Common myeloid progenitor, CD34-positive (primary cell): Measurements from ENCODE around the gene BEND7.

Experiments used
- CTCF ChIA-PET: fragments of 350-600 bp; sonication (Branson Sonifier 250); formaldehyde crosslinking; loops from one replicate; lab custom pipeline; 2021; ENCODE audit warnings: antibody characterized with exemption; lab: Charles Lee
- POLR2A ChIA-PET: fragments of 350-600 bp; sonication (Branson Sonifier 250); formaldehyde crosslinking; loops from one replicate; lab custom pipeline; 2021; ENCODE audit warnings: antibody characterized with exemption; lab: Charles Lee
- DNase-seq, 3 donors: peaks; one replicate each; pipeline versions ENCODE4 v3.0.0 to v3.0.0-alpha.2; 2013
- H3K27ac ChIP-seq, 2 experiments: 1 replicate in 1 of 2; 2 replicates in 1 of 2; pipeline ENCODE4 v1.7.0; 2013; ENCODE audit warnings: inconsistent platforms in 2 of 2, low read length in 2 of 2, mild to moderate bottlenecking in 2 of 2, low read depth in 1 of 2, moderate library complexity in 1 of 2; ENCODE audit not compliant: severe bottlenecking in 2 of 2, insufficient read depth in 1 of 2, poor library complexity in 1 of 2
- H3K27me3 ChIP-seq, 5 experiments: replicated peaks in 2 of 5; 1 replicate in 3 of 5; 2 replicates in 2 of 5; pipeline versions ENCODE4 v1.6.1 to v1.7.0; 2013; ENCODE audit warnings: low read length in 4 of 5, mild to moderate bottlenecking in 2 of 5, moderate library complexity in 2 of 5, inconsistent platforms in 1 of 5; ENCODE audit not compliant: insufficient read depth in 5 of 5, control insufficient read depth in 4 of 5
- H3K36me3 ChIP-seq, 4 experiments: 1 replicate in 2 of 4; 2 replicates in 2 of 4; pipeline versions ENCODE4 v1.6.1 to v1.7.0; 2013; ENCODE audit warnings: low read length in 3 of 4, control low read depth in 1 of 4, mild to moderate bottlenecking in 1 of 4; ENCODE audit not compliant: control insufficient read depth in 4 of 4, insufficient read depth in 4 of 4
- H3K4me1 ChIP-seq, 4 experiments: 1 replicate in 3 of 4; 2 replicates in 1 of 4; pipeline versions ENCODE4 v1.6.1 to v1.7.1; 2013; ENCODE audit warnings: low read length in 3 of 4, mild to moderate bottlenecking in 3 of 4, control low read depth in 1 of 4, inconsistent platforms in 1 of 4, moderate library complexity in 1 of 4; ENCODE audit not compliant: control insufficient read depth in 4 of 4, insufficient read depth in 4 of 4; ENCODE audit errors: control extremely low read depth in 1 of 4
- H3K4me3 ChIP-seq, 7 experiments: 1 replicate in 4 of 7; 2 replicates in 3 of 7; pipeline versions ENCODE4 v1.5.1 to v1.7.0; 2013; ENCODE audit warnings: mild to moderate bottlenecking in 7 of 7, low read length in 6 of 7, moderate library complexity in 6 of 7, inconsistent platforms in 2 of 7, low read depth in 2 of 7, control low read depth in 1 of 7; ENCODE audit not compliant: insufficient read depth in 4 of 7, control insufficient read depth in 1 of 7; ENCODE audit errors: extremely low read depth in 1 of 7
- H3K9me3 ChIP-seq, 5 experiments: 1 replicate in 4 of 5; 2 replicates in 1 of 5; pipeline versions ENCODE4 v1.6.1 to v1.7.1; 2013; ENCODE audit warnings: low read length in 4 of 5, mild to moderate bottlenecking in 2 of 5, inconsistent platforms in 1 of 5, low read depth in 1 of 5, moderate library complexity in 1 of 5; ENCODE audit not compliant: control insufficient read depth in 4 of 5, insufficient read depth in 2 of 5; ENCODE audit errors: control extremely low read depth in 1 of 5
- WGBS: methylation state at CpG from one replicate; pipeline ENCODE4 v1.1.5; 2013; ENCODE audit not compliant: insufficient coverage; 5-methylcytosine and 5-hydroxymethylcytosine counted together

Gene BEND7

GRCh38 chr10:13402021-13402420 is 126.8 kb downstream of the BEND7 start:
- 100% methylated on average over 6 of the region's 8 CpGs for WGBS
- no peak overlapping the region for H3K4me3 ChIP-seq
- CTCF ChIA-PET: interaction anchor here (0.7 to 1.2 kb wide), 2 partner anchors 17 to 30 kb away, joined by 3 read pairs; no protein-coding TSS in a partner anchor
- H3K27ac ChIP-seq: no peak overlapping the region
- POLR2A ChIA-PET: no interaction called here
- peaks cover 0 to 4% (median 0%) of the 10 kb centered on the region in 4 experiments for H3K4me1 ChIP-seq
- no peak for DNase-seq
- H3K36me3 ChIP-seq: no peaks in the 10 kb centered on the region
- H3K9me3 ChIP-seq: peaks cover 0 to 1% (median 0%) of the 10 kb centered on the region in 5 experiments
- no peaks in the 10 kb centered on the region for H3K27me3 ChIP-seq

- no peaks in the 10 kb centered on the region for H3K36me3 ChIP-seq
- no peak overlapping the region for H3K27ac ChIP-seq
- ChIA-PET CTCF (interaction anchor here (1.7 kb wide), 1 partner anchor 13 kb away, joined by 3 read pairs; no protein-coding TSS in a partner anchor), POLR2A (no interaction called here)
- no peaks in the 10 kb centered on the region for H3K27me3 ChIP-seq
- 100% methylated on average over 2 of the region's 3 CpGs for WGBS
- no peak overlapping the region for H3K4me3 ChIP-seq
- peaks cover 0 to 2% (median 0%) of the 10 kb centered on the region in 5 experiments for H3K9me3 ChIP-seq
- peaks cover 0 to 4% (median 0%) of the 10 kb centered on the region in 4 experiments for H3K4me1 ChIP-seq
- DNase-seq: no peak
Measured at GRCh38 chr10:13401142-13401541, 127.7 kb downstream of the BEND7 start.

GRCh38 chr10:13400196-13400965 is 128.4 kb downstream of the BEND7 start:
- Histone ChIP-seq H3K4me1 (peaks cover 0 to 4% (median 0%) of the 10 kb centered on the region in 4 experiments), H3K4me3 (no peak overlapping the region), H3K27ac (no peak overlapping the region), H3K36me3 (no peaks in the 10 kb centered on the region), H3K9me3 (peaks cover 0 to 2% (median 0%) of the 10 kb centered on the region in 5 experiments), H3K27me3 (no peaks in the 10 kb centered on the region)
- DNase-seq: no peak
- ChIA-PET POLR2A (no interaction called here), CTCF (interaction anchor here (1.1 to 1.7 kb wide), 2 partner anchors 12 to 40 kb away, joined by 3 read pairs; no protein-coding TSS in a partner anchor)
- WGBS: 80% methylated on average over 5 of the region's 15 CpGs

- CTCF ChIA-PET: interaction anchor here (1.1 to 1.7 kb wide), 2 partner anchors 11 to 41 kb away, joined by 3 read pairs; no protein-coding TSS in a partner anchor
- peaks cover 0 to 3% (median 0%) of the 10 kb centered on the region in 4 experiments for H3K4me1 ChIP-seq
Measured at GRCh38 chr10:13399752-13400151, 129.1 kb downstream of the BEND7 start.

GRCh38 chr10:13399236-13399635 is 129.6 kb downstream of the BEND7 start:
- no peaks in the 10 kb centered on the region for H3K27me3 ChIP-seq
- H3K4me3 ChIP-seq: no peak overlapping the region
- WGBS: 87% methylated on average over 3 of the region's 8 CpGs
- H3K9me3 ChIP-seq: peaks cover 0 to 2% (median 0%) of the 10 kb centered on the region in 5 experiments
- DNase-seq: no peak
- CTCF ChIA-PET: interaction anchor here (1.1 to 1.7 kb wide), 3 partner anchors 11 to 41 kb away, joined by 3 to 4 read pairs (median 3); no protein-coding TSS in a partner anchor
- no peaks in the 10 kb centered on the region for H3K36me3 ChIP-seq
- no peaks in the 10 kb centered on the region for H3K4me1 ChIP-seq
- H3K27ac ChIP-seq: no peak overlapping the region
- POLR2A ChIA-PET: no interaction called here

More at GRCh38 chr10:13399752-13400151, 129.1 kb downstream of the BEND7 start:
- POLR2A ChIA-PET: no interaction called here
- Histone ChIP-seq H3K9me3 (peaks cover 0 to 2% (median 0%) of the 10 kb centered on the region in 5 experiments), H3K27me3 (no peaks in the 10 kb centered on the region), H3K27ac (no peak overlapping the region), H3K36me3 (no peaks in the 10 kb centered on the region), H3K4me3 (no peak overlapping the region)
- no CpG with 5 or more reads among the region's 2 CpGs for WGBS
- DNase-seq: no peak

- no peaks in the 10 kb centered on the region for H3K36me3 ChIP-seq
- DNase-seq: no peak
- no peak overlapping the region for H3K27ac ChIP-seq
- CTCF ChIA-PET: no interaction called here
- no peaks in the 10 kb centered on the region for H3K4me1 ChIP-seq
- WGBS: 94% methylated on average over 3 of the region's 3 CpGs
- POLR2A ChIA-PET: no interaction called here
- H3K9me3 ChIP-seq: peaks cover 0 to 2% (median 0%) of the 10 kb centered on the region in 5 experiments
- H3K27me3 ChIP-seq: no peaks in the 10 kb centered on the region
- no peak overlapping the region for H3K4me3 ChIP-seq
Measured at GRCh38 chr10:13397052-13397451, 131.8 kb downstream of the BEND7 start.

GRCh38 chr10:13396369-13396768 is 132.4 kb downstream of the BEND7 start:
- Histone ChIP-seq H3K4me3 (no peak overlapping the region), H3K36me3 (no peaks in the 10 kb centered on the region), H3K27me3 (no peaks in the 10 kb centered on the region), H3K9me3 (peaks cover 0 to 2% (median 0%) of the 10 kb centered on the region in 5 experiments), H3K4me1 (no peaks in the 10 kb centered on the region), H3K27ac (no peak overlapping the region)
- CTCF ChIA-PET: no interaction called here
- no peak for DNase-seq
- POLR2A ChIA-PET: no interaction called here
